Activated T-cell treated with anti-CD3 and anti-CD28 coated beads, Interleukin-2, amount 50 U/mL, for 4 hours (primary cell): ENCODE data around the gene PLIN1. TPM values are rescaled to one million over a fixed set of nuclear protein-coding genes. Genes with fewer than 3 reads are reported as not detected.

ENCODE experiments used
- ATAC-seq, 2 donors: fragments of 200-7000 bp; cut with Tn5 transposase; one replicate each; pipeline ENCODE4 v1.10.0; 2021
- DNase-seq: peaks from one replicate; pipeline ENCODE4 v3.0.0-alpha.2; 2020
- H3K27me3 Mint-ChIP-seq: one replicate; pipeline ENCODE4 v1.8.0; 2021; ENCODE audit warnings: low read depth, mixed read lengths
- H3K36me3 Mint-ChIP-seq: one replicate; pipeline ENCODE4 v1.8.0; 2022; ENCODE audit warnings: mixed read lengths; ENCODE audit not compliant: insufficient read depth
- H3K4me1 Mint-ChIP-seq: one replicate; pipeline ENCODE4 v1.8.0; 2021; ENCODE audit warnings: low read depth, mixed read lengths
- H3K4me3 Mint-ChIP-seq: one replicate; pipeline ENCODE4 v1.8.0; 2021; ENCODE audit warnings: mild to moderate bottlenecking, moderate library complexity, mixed read lengths
- H3K9me3 Mint-ChIP-seq: one replicate; pipeline ENCODE4 v1.8.0; 2021; ENCODE audit warnings: mixed read lengths
- total RNA-seq, 3 donors: library from RNA; stranded (reverse); gene quantifications; one replicate each; pipeline ENCODE4 v1.2.1, GENCODE V29; 2021

Gene PLIN1
- total RNA-seq, 3 donors from 2014 or later = 0.13 to 0.45 TPM; not detected in 1

DNA sequence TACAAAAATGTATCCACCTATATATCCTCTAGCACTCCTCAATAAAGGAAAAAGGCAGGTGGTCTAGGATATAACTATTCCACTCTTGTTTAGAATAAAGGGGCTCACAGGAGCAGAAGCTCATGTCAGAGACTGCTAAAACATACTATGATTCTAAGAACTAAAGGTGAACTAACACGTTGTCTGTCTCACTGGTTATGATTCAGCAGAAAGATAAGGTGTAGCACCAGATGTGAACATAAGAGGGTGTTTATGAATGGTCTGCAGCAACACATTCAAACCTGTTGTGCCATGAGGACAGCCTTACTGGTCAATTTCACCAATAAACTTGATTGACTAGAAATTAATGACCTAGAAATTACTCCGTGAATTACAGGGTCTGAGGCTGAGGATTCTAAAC lies 6.8 kb upstream of the PLIN1 start:
- peaks cover 7% of the 10 kb centered on the region for H3K4me1 Mint-ChIP-seq
- H3K36me3 Mint-ChIP-seq = peaks cover 10% of the 10 kb centered on the region
- ATAC-seq (no peak), DNase-seq (no peak)
- H3K9me3 Mint-ChIP-seq = no peaks in the 10 kb centered on the region
- no peaks in the 10 kb centered on the region for H3K27me3 Mint-ChIP-seq
- H3K4me3 Mint-ChIP-seq = no peak overlapping the region

DNA sequence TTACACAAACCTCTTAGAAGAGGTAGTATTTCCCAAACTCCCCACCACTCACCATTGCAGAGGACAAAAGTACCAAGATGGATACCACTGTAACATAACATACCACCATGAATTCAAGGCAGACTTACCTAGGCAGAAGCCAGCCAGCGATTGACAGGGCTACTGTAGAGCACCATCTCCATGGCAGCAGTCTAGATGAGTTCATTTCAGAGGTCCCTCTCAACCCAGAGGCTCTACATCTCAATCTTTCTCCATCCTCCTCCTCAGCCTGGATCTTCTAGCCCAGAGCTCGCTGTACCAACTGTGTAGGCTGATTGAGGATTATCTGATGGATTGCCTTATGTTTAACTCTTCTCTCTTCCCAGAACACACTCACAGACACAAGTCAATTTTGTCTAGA lies 2.0 kb upstream of the PLIN1 start:
- H3K27me3 Mint-ChIP-seq = peaks cover 4% of the 10 kb centered on the region
- ATAC-seq (no peak), DNase-seq (no peak)
- peaks cover 8% of the 10 kb centered on the region for H3K36me3 Mint-ChIP-seq
- no peaks in the 10 kb centered on the region for H3K4me1 Mint-ChIP-seq
- H3K4me3 Mint-ChIP-seq = no peak overlapping the region
- no peaks in the 10 kb centered on the region for H3K9me3 Mint-ChIP-seq

DNA sequence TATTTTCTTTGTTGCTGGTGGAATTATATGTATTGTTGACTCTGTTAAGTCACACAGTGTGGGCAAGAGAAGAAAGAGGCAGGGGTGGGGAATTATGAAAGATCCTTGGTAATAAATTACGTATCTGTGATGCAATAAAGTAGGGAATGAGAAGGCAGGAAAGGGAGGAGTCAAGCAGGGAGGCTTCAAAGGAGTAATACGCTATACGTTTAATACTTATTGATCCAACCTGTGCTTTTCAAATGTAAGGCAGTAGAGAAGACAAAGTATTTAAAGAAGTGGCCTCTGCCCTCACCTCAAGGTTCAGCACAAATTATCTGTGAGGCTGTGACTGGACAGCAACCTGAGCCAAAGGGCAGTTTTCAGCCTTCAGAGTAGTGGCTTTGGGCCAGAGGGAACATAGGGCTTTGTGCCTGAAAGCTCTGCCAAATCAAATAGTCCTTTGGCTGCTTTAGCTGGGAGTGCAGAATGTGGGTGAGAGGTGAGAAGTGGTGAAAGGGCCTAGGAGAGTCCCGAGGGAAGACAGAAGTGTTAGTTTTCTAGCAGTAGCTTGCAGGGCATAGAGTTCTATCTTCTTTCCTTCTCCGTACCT lies 1.2 kb upstream of the PLIN1 start:
- H3K9me3 Mint-ChIP-seq = no peaks in the 10 kb centered on the region
- no peak for DNase-seq
- no peaks in the 10 kb centered on the region for H3K4me1 Mint-ChIP-seq
- H3K27me3 Mint-ChIP-seq = peaks cover 4% of the 10 kb centered on the region
- no peak for ATAC-seq
- H3K4me3 Mint-ChIP-seq = no peak overlapping the region
- H3K36me3 Mint-ChIP-seq = peaks cover 6% of the 10 kb centered on the region

DNA sequence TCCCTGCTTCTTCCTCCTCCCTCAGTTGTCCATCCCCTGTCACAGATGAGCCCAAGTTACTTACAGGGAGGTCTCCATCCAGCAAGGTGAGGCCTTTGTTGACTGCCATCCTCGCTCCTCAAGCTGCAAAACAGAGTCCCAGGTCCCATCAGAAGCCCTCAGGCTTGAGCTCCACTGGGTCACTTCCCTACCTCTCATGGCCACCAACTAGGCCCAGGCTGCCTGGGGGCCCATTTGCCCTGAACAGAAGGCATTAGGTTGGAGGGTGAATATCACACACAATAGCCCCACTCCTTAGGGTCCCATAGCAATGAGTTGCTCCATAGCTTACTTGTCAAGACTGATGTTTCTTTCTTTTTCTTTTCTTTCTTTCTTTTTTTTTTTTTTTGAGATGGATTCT lies 1.8 kb downstream of the PLIN1 start:
- H3K4me1 Mint-ChIP-seq = no peaks in the 10 kb centered on the region
- no peak overlapping the region for H3K4me3 Mint-ChIP-seq
- peaks cover 3% of the 10 kb centered on the region for H3K36me3 Mint-ChIP-seq
- DNase-seq (no peak), ATAC-seq (no peak)
- H3K27me3 Mint-ChIP-seq = peaks cover 4% of the 10 kb centered on the region
- no peaks in the 10 kb centered on the region for H3K9me3 Mint-ChIP-seq

DNA sequence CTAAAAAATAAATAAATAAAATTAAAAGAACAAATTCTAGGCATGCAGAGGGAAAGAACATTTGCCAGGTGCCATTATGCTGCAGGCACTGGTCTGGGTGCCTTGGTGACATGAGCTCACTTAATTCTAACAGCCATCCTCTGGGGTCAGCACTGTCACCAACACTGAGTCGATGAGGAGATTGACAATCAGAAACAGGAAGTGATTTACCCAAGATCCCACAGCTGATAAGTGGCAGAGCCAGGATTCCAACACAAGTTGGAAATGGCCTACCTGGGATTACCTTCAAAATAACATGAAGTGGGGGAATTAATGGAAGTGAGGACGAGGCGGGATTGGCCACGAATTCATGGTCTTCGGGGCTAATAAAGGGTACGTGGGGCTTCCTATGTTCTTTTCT lies 3.6 kb downstream of the PLIN1 start:
- ATAC-seq (no peak), DNase-seq (no peak)
- H3K27me3 Mint-ChIP-seq = peaks cover 4% of the 10 kb centered on the region
- no peaks in the 10 kb centered on the region for H3K4me1 Mint-ChIP-seq
- H3K9me3 Mint-ChIP-seq = no peaks in the 10 kb centered on the region
- no peak overlapping the region for H3K4me3 Mint-ChIP-seq
- no peaks in the 10 kb centered on the region for H3K36me3 Mint-ChIP-seq

DNA sequence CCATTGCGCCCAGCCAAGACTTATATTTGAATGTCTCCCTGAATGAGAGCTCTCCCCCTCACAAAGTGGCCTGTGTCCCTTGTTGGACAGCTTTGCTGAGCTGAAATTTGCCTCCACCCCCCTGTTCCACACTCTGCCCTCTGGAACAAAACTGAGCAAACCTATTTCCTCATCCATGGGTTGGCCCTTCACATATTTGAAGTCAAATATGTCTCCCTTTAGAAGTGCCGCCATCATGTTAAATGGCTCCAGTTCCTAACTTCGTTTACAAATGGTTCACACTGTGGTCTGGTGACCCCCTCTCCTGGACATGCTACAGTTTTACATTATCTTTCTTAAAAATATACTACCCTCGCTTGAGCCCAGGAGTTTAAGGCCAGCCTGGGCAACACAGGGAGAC lies 4.6 kb downstream of the PLIN1 start:
- H3K9me3 Mint-ChIP-seq = no peaks in the 10 kb centered on the region
- H3K4me3 Mint-ChIP-seq = no peak overlapping the region
- H3K36me3 Mint-ChIP-seq = no peaks in the 10 kb centered on the region
- no peaks in the 10 kb centered on the region for H3K4me1 Mint-ChIP-seq
- ATAC-seq = no peak
- DNase-seq = no peak
- peaks cover 4% of the 10 kb centered on the region for H3K27me3 Mint-ChIP-seq

DNA sequence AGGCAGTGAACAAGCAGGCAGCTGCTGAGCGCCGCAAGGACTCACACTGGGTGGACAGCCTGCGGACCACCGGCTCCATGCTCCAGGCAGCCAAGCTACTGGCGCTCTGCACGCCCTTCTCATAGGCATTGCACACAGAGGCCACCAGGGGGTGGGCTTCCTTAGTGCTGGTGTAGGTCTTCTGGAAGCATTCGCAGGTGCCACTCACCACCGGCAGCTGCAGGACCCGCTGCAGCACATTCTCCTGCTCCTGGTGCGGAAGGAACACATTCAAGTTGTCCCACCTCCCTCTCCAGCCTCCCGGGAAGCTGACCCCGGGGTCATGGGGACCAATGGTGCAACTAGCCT lies 6.0 kb downstream of the PLIN1 start:
- H3K9me3 Mint-ChIP-seq = no peaks in the 10 kb centered on the region
- peak in 1 of 2 donors; percentile 51 for ATAC-seq
- no peak overlapping the region for H3K4me3 Mint-ChIP-seq
- no peaks in the 10 kb centered on the region for H3K27me3 Mint-ChIP-seq
- H3K4me1 Mint-ChIP-seq = no peaks in the 10 kb centered on the region
- no peak for DNase-seq
- H3K36me3 Mint-ChIP-seq = no peaks in the 10 kb centered on the region

DNA sequence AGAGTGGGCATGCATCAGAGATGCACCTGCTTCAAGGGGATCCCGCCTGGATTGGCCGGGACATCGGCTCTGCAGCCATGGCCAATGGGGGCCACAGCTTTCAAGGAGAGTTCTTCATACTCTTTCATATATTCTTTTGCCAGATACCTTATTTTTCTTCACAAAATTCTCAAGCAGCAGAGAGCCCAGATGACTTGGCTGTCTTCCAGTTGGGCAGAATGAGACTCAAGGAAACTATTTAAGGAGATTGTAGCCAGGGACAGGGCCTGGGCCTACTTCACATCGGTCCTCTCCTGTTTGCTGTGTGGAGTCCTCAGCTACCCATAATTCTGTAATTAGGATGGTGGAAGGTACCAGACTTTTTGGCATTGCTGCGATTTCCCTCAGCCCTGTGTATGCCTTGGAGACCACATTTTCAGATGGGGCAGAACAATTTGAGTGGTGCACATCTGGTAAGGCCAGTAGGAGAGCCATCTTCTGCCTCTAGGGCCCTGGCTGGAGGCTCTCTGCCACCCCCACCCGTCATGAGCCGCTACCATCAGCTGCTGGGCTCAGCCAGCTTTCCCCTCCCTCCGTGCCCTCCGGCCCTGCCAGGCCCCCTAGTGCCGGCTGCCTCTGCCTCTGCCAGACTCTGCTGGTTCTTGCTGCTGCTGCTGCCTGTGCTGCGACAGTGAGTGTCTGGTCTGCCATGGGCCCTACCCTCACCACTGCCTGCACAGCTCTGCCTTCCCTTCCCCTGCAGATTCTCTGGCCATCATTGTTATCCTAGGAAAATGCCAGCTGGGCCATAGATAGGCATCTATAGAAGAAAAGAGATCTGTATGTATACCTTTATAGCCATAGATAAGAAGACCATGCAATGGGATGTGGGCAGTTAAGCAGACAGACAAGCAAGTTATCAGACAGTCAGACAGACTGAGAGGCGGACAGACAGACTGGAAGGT lies 6.7 kb downstream of the PLIN1 start:
- H3K36me3 Mint-ChIP-seq = no peaks in the 10 kb centered on the region
- no peaks in the 10 kb centered on the region for H3K9me3 Mint-ChIP-seq
- H3K27me3 Mint-ChIP-seq = no peaks in the 10 kb centered on the region
- no peak overlapping the region for H3K4me3 Mint-ChIP-seq
- no peaks in the 10 kb centered on the region for H3K4me1 Mint-ChIP-seq
- ATAC-seq (no peak), DNase-seq (no peak)

DNA sequence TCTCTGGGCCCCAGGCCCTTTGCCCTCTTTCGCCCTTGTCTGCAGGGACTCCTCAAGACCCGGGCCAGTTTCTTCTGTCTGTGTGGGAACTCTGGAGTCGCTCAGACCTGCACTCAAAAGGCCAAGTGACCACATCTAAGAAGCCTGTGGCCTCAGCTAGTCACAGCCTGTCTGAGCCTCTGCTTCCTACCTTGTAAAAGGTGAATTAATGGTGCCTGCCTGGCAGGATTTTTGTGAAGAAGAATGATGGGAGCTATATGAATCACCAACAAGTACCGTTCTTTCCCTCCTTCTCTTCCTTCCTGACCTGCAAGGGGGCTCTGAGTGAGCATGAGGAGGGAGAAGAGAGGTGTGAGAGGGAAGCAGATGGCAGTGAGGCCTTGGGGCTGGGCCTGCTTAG lies 7.5 kb downstream of the PLIN1 start:
- DNase-seq (no peak), ATAC-seq (no peak)
- no peak overlapping the region for H3K4me3 Mint-ChIP-seq
- no peaks in the 10 kb centered on the region for H3K36me3 Mint-ChIP-seq
- H3K27me3 Mint-ChIP-seq = peaks cover 2% of the 10 kb centered on the region
- no peaks in the 10 kb centered on the region for H3K9me3 Mint-ChIP-seq
- no peaks in the 10 kb centered on the region for H3K4me1 Mint-ChIP-seq

DNA sequence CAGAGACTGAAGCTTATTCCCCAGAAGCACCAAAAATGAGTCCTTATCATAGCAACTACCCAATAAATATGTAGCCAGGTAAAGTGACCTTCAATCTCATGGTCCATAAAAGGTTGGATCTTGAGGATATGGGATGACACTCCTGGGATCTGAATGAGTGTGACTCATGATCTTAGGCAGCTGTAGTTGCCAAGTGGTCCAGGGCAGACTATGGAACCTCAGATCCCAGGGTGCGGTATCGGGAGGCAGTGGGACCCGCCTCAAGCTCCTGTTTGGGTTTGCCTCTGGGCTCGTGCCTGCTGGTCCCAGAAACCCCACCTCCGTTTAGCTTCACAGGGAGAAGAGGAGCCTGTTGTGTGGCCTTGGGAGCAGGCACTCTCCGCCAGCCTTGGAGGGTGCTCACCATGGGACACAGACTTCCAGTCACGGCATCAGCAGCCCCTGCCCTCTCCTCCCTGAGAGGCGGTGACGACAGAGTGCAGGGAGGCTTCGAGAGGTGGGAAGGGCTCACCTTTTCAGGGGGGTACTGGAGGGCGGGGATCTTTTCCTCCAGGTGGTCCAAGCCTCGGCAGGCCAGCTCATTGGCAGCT lies 8.1 kb downstream of the PLIN1 start:
- DNase-seq (no peak), ATAC-seq (no peak)
- H3K4me1 Mint-ChIP-seq = no peaks in the 10 kb centered on the region
- H3K36me3 Mint-ChIP-seq = no peaks in the 10 kb centered on the region
- H3K4me3 Mint-ChIP-seq = no peak overlapping the region
- H3K27me3 Mint-ChIP-seq = peaks cover 7% of the 10 kb centered on the region
- no peaks in the 10 kb centered on the region for H3K9me3 Mint-ChIP-seq

DNA sequence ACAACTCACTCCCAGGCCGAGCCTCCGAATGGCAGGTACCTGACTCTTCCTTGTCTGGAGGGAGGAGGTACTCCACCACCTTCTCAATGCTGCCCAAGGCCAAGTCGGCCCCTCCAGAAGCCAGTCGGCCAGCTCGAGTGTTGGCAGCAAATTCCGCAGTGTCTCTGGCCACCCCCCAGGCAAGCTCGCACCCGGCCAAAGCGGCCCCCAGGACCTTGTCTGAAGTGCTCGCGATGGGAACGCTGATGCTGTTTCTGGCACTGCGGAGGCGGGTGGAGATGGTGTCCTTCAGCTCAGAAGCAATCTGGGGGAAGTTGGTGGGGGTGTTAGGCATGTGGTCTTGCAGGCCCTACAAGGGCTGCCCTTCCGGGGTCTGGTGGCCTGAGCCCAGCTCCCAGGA lies 9.2 kb downstream of the PLIN1 start:
- peaks cover under 1% of the 10 kb centered on the region for H3K4me1 Mint-ChIP-seq
- H3K4me3 Mint-ChIP-seq = no peak overlapping the region
- H3K36me3 Mint-ChIP-seq = no peaks in the 10 kb centered on the region
- H3K27me3 Mint-ChIP-seq = peaks cover 9% of the 10 kb centered on the region
- no peak for DNase-seq
- no peaks in the 10 kb centered on the region for H3K9me3 Mint-ChIP-seq
- no peak for ATAC-seq

DNA sequence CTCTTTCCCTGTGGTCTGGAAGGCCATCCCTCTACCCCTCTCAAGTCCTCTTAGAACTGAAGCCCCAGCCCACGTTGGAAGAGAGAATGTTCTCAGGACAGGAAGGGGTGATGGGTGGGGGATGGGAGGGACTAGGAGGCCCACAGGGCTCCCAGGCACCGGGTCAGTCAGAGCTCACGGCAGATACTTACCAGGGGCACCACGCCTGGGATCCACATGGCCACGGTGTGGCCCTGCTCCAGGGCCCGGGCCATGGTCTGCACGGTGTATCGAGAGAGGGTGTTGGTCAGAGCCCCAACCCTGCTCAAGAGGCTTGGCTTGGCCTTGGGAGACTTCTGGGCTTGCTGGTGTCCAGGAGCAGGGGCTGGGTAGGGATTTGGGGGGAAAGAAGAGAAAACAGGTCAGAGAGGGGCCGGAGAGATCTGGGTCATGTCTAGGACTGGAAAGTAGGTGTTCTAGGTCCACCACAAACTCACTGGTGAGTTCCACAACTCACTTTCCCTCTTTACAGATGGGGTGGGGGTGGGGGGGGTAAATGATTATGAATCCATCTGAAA lies 9.8 kb downstream of the PLIN1 start:
- peaks cover 3% of the 10 kb centered on the region for H3K4me1 Mint-ChIP-seq
- H3K36me3 Mint-ChIP-seq = no peaks in the 10 kb centered on the region
- no peak overlapping the region for H3K4me3 Mint-ChIP-seq
- ATAC-seq (no peak), DNase-seq (no peak)
- H3K27me3 Mint-ChIP-seq = peaks cover 14% of the 10 kb centered on the region
- no peaks in the 10 kb centered on the region for H3K9me3 Mint-ChIP-seq

DNA sequence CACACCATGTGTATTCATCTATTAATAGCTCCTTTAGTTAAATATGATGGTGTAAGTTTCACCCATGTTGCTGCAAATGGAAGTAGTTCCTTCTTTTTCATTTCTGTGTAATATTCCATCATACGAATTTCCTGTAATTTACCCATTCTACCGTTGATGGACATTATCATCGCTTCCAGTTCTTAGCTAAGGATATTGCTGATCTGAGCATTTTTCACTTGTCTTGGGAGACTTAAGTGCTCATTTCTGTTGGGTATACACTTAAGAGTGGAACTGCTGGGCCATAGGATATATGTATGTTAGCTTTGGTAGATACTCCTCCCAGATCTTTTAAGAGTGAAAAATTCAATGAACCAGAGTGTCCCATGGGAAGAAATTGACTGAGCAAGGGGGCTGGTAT lies 11.0 kb downstream of the PLIN1 start:
- DNase-seq (no peak), ATAC-seq (no peak)
- Mint-ChIP-seq H3K36me3 (no peaks in the 10 kb centered on the region), H3K9me3 (no peaks in the 10 kb centered on the region), H3K4me1 (peaks cover 3% of the 10 kb centered on the region), H3K4me3 (no peak overlapping the region), H3K27me3 (peaks cover 19% of the 10 kb centered on the region)

DNA sequence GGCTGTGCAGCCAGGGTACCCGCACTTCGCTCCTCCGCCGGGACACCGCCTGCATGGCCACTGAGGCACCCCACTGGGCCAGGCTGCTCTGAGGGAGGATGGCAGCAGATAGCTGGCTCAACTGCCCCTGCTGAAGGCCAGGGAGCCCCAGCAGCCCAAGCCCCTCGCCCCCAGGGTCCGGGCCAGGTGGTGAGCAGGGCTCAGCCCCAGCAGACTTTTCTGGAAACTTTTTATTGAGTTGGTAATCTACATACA lies 11.5 kb downstream of the PLIN1 start:
- ATAC-seq = no peak
- DNase-seq = no peak
- Mint-ChIP-seq H3K36me3 (no peaks in the 10 kb centered on the region), H3K4me1 (peaks cover 3% of the 10 kb centered on the region), H3K9me3 (no peaks in the 10 kb centered on the region), H3K4me3 (no peak overlapping the region), H3K27me3 (peaks cover 21% of the 10 kb centered on the region)
